Thyroid gland (tissue), 4 donors: Measurements from ENCODE around the gene CUL3. TPM values are rescaled to one million over a fixed set of nuclear protein-coding genes. Genes with fewer than 3 reads are reported as not detected.
"Not testable (repeated sequence)": the region's sequence is repeated elsewhere in the genome, so short reads cannot be mapped to it uniquely, and the experiment has no call there.

Source experiments
- DNase-seq, 2 donors: peaks; one replicate each; pipeline ENCODE4 v3.0.0-alpha.2; 2019
- H3K27ac ChIP-seq, 3 donors: fragments of 200-600 bp; sonication (generic); 1 replicate in 2 of 3; 2 replicates in 1 of 3; pipeline ENCODE4 v1.5.1; 2016 to 2019; ENCODE audit warnings: mild to moderate bottlenecking in 1 of 3, moderate library complexity in 1 of 3
- H3K27me3 ChIP-seq: fragments of 200-600 bp; sonication (generic); one replicate; pipeline ENCODE4 v1.5.1; 2019
- H3K36me3 ChIP-seq, 2 donors: fragments of 200-600 bp; sonication (generic); one replicate each; pipeline ENCODE4 v1.5.1; 2016 to 2019
- H3K4me1 ChIP-seq, 2 donors: fragments of 200-600 bp; sonication (generic); one replicate each; pipeline ENCODE4 v1.5.1; 2017 to 2019
- H3K4me3 ChIP-seq, 3 donors: fragments of 200-600 bp; sonication (generic); replicated peaks in 1 of 3; 1 replicate in 2 of 3; 2 replicates in 1 of 3; pipeline ENCODE4 v1.5.1; 2016; ENCODE audit warnings: mild to moderate bottlenecking in 1 of 3
- H3K9me3 ChIP-seq: fragments of 200-600 bp; sonication (generic); one replicate; pipeline ENCODE4 v1.5.1; 2017
- CTCF ChIP-seq, 6 experiments: fragments of 200-600 bp in 3 of 6; fragments of 450-650 bp in 3 of 6; sonication (generic) in 3 of 6; IDR thresholded peaks; one replicate each; pipeline ENCODE4 v1.5.1; 2016 to 2019; ENCODE audit warnings: antibody characterized with exemption in 6 of 6, mild to moderate bottlenecking in 2 of 6, inconsistent platforms in 1 of 6, moderate library complexity in 1 of 6
- POLR2A ChIP-seq, 2 donors: fragments of 450-650 bp; IDR thresholded peaks; one replicate each; pipeline ENCODE4 v1.6.1; 2017; ENCODE audit warnings: antibody characterized with exemption in 2 of 2, mild to moderate bottlenecking in 2 of 2, moderate library complexity in 1 of 2
- WGBS, 2 donors: methylation state at CpG; one replicate each; pipeline ENCODE4 v1.1.5; 2017; 5-methylcytosine and 5-hydroxymethylcytosine counted together
- intact Hi-C: fragments of 100-400 bp; cut with DNase I; formaldehyde crosslinking; loops from one replicate; pipeline ENCODE4 v1.15.1; 2023
- total RNA-seq, 4 donors: library from RNA; depleted of rRNA; stranded (reverse); fragments of >200 nt; gene quantifications; one replicate each; pipeline ENCODE4 v1.2.3, GENCODE V29; 2016

Gene CUL3
- total RNA-seq, 4 donors from 2014 or later: 91.9 to 122 (median 107) TPM

DNA sequence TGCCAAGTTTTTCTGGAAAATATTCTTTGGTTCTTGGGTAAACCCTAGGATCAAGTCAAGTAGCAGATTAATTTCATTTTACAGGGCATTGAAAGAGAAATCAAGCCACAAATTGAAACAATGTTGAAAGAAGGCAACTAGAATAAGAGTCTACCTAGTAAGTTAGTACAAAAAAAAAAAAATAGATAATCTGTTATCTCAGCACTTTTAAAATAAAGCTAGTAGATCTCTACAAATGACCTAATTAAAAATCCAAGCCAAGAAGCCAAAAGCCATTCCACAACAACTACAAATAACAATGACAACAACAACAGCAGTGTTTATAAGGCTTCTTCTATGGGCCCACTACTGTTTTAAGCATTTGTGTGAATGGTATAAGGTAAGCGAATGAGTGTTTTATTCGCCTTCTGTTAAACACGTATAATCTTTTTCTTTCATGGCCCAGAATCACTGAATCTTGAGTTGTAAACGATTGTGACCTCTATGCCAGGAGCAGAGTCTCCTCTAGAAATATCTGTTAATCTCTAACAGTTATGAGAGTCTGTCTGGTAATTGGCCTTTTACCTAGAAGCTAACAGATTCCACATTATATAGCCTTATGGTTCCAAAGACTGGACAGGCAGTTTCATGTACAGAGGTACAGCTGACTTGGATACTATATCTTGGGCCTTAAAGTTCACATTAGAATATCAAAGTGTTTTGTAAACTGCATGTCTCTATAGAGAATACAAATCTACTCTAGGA is 28.6 kb upstream of the CUL3 start:
- Histone ChIP-seq H3K9me3 (no peaks in the 10 kb centered on the region), H3K36me3 (no peaks in the 10 kb centered on the region), H3K27ac (no peak overlapping the region), H3K4me3 (no peak overlapping the region), H3K27me3 (no peaks in the 10 kb centered on the region), H3K4me1 (no peaks in the 10 kb centered on the region)
- 81 to 93% methylated on average over 4 of the region's 4 CpGs for WGBS, 2 donors
- TF ChIP-seq CTCF (IDR thresholded peaks at IDR 0.05) (no peak), POLR2A (IDR thresholded peaks at IDR 0.05) (no peak)
- DNase-seq: no peak
- intact Hi-C loops: no loop called here

- H3K4me3 ChIP-seq: no peak overlapping the region
- H3K36me3 ChIP-seq: no peaks in the 10 kb centered on the region
- TF ChIP-seq CTCF (IDR thresholded peaks at IDR 0.05) (no peak), POLR2A (IDR thresholded peaks at IDR 0.05) (no peak)
- H3K27ac ChIP-seq: no peak overlapping the region
- no peaks in the 10 kb centered on the region for H3K4me1 ChIP-seq
- H3K27me3 ChIP-seq: no peaks in the 10 kb centered on the region
- no peaks in the 10 kb centered on the region for H3K9me3 ChIP-seq
- no peak for DNase-seq
- WGBS, 2 donors: 84 to 89% methylated on average over 5 of the region's 5 CpGs
- intact Hi-C loops: no loop called here
Observed at GRCh38 chr2:224612578-224612977, 27.4 kb upstream of the CUL3 start.

DNA sequence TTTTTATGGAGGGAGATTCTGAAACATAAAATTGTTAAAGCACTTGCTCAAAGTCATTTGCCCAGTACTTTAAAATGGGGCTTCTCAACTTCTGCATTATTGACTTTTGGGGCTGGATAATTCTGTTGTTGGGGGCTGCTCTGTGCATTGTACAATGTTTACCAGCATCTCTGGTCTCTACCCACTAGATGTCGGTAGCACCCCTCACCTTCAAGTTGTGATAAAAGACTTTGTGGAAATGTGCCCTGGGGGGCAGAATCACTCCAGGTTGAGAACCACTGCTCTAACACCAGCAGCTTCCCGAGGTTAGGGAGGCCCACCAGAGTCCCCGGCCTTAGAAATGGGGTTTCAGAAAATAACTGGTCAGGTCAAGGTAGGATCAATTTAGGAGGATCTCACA is 26.8 kb upstream of the CUL3 start:
- Histone ChIP-seq H3K36me3 (no peaks in the 10 kb centered on the region), H3K9me3 (no peaks in the 10 kb centered on the region), H3K4me3 (no peak overlapping the region), H3K27me3 (no peaks in the 10 kb centered on the region), H3K4me1 (no peaks in the 10 kb centered on the region), H3K27ac (no peak overlapping the region)
- intact Hi-C loops: no loop called here
- 73 to 81% methylated on average over 3 of the region's 3 CpGs for WGBS, 2 donors
- DNase-seq: no peak
- TF ChIP-seq POLR2A (IDR thresholded peaks at IDR 0.05) (no peak), CTCF (IDR thresholded peaks at IDR 0.05) (no peak)

GRCh38 chr2:224608104-224608503 is 22.9 kb upstream of the CUL3 start:
- Histone ChIP-seq H3K27me3 (no peaks in the 10 kb centered on the region), H3K27ac (no peak overlapping the region), H3K9me3 (no peaks in the 10 kb centered on the region), H3K36me3 (no peaks in the 10 kb centered on the region), H3K4me3 (no peak overlapping the region), H3K4me1 (no peaks in the 10 kb centered on the region)
- no peak for DNase-seq
- TF ChIP-seq CTCF (IDR thresholded peaks at IDR 0.05) (no peak), POLR2A (IDR thresholded peaks at IDR 0.05) (no peak)
- intact Hi-C loops: no loop called here
- WGBS, 2 donors: 61 to 71% methylated on average over 3 of the region's 3 CpGs

DNA sequence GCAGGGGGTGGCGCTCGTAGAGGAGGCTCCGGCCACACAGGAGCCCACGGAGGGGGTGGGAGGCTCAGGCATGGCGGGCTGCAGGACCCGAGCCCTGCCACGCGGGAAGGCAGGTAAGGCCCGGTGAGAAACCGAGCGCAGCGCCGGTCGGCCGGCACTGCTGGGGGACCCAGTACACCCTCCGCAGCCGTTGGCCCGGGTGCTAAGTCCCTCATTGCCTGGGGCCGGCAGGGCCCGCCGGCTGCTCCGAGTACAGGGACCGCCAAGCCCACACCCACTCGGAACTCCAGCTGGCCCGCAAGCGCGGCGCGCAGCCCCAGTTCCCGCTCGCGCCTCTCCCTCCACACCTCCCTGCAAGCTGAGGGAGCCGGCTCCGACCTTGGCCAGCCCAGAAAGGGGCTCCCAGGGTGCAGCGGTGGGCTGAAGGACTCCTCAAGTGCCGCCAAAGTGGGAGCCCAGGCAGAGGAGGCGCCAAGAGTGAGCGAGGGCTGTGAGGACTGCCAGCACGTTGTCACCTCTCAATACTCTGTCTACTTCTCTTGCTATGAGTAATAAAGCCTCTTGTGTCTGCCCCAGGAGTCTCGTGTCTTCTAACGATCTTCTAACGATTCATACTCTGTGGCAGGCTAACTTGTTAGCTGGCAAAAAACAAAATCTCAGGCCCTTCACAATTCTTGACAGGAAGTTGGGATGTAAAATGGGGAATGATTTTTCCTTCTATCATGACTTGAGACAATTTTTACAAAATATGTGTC is 18.8 kb upstream of the CUL3 start:
- 77 to 93% methylated on average over 7 to 31 of the region's 42 CpGs for WGBS, 2 donors
- intact Hi-C loops, H3K9me3 ChIP-seq: not testable (repeated sequence)

DNA sequence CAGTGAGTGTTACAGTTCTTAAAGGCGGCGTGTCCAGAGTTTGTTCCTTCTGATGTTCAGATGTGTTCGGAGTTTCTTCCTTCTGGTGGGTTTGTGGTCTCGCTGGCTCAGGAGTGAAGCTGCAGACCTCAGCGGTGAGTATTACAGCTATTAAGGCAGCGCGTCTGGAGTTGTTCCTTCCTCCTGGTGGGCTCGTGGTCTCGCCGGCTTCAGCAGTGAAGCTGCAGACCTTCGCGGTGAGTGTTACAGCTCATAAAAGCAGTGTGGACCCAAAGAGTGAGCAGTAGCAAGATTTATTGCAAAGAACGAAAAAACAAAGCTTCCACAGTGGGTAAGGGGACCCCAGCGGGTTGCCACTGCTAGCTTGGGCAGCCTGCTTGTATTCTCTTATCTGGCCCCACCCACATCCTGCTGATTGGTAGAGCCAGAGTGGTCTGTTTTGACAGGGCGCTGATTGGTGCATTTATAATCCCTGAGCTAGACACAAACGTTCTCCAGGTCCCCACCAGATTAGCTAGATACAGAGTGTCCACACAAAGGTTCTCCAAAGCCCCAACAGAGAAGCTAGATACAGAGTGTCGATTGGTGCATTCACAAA is 17.7 kb upstream of the CUL3 start:
- H3K9me3 ChIP-seq, H3K27ac ChIP-seq, H3K4me3 ChIP-seq, H3K27me3 ChIP-seq, intact Hi-C loops, H3K4me1 ChIP-seq, DNase-seq, H3K36me3 ChIP-seq: not testable (repeated sequence)
- WGBS, 2 donors: 78 to 86% methylated on average over 17 of the region's 17 CpGs

More for the DNA sequence above, 18.8 kb upstream of the CUL3 start:
- not testable (repeated sequence) for H3K4me1 ChIP-seq, H3K27ac ChIP-seq, H3K4me3 ChIP-seq, DNase-seq, H3K27me3 ChIP-seq, H3K36me3 ChIP-seq
